ENCODE data around the gene ACADS. TPM values are rescaled to one million over a fixed set of nuclear protein-coding genes. Genes with fewer than 3 reads are reported as not detected.

ACADS gene
- total and polyA plus RNA-seq, 2 of the 8 experiments (the other 6 are each of a cell fraction or from before 2014, with no cell fraction given): 4.9 to 7.5 TPM

GRCh38 chr12:120766566-120766965 is 40.9 kb downstream of the ACADS start:
- FAIRE-seq (no peak), DNase-seq (ENCODE audit: low read depth in 1 of 2, low spot score in 2 of 2) (no peak)
- H2BK15ac ChIP-seq (ENCODE audit: low read length): no peak overlapping the region
- 91% methylated on average over 5 of the region's 5 CpGs; no CpG with 5 or more reads in 1 of the 2 experiments for WGBS, 2 experiments (ENCODE audit: extremely low coverage in 1 of 2, insufficient coverage in 1 of 2, insufficient read length in 1 of 2, insufficient replicate concordance in 2 of 2, low coverage in 1 of 2, low lambda C conversion rate in 2 of 2, missing lambda C conversion rate in 1 of 2)
- POLR2A ChIA-PET (ENCODE audit: partially characterized antibody): no interaction called here
- H3K36me3 ChIP-seq (ENCODE audit: control insufficient read depth in 2 of 4, insufficient read depth in 4 of 4, low read length in 3 of 4): peaks cover 6 to 54% (median 30%) of the 10 kb centered on the region in 4 experiments; a peak in 7 of 8 replicates
- no peak overlapping the region for H2AFZ ChIP-seq (ENCODE audit: low read length)
- H4K20me1 ChIP-seq (replicated peaks in 1 of 2; ENCODE audit: control insufficient read depth in 1 of 2, insufficient read depth in 2 of 2, low read length in 2 of 2): peaks cover 0 to 2% of the 10 kb centered on the region in 2 experiments
- H3K79me2 ChIP-seq (ENCODE audit: control insufficient read depth in 1 of 2, insufficient read depth in 2 of 2, low read length in 2 of 2): no peaks in the 10 kb centered on the region
- H3K4me3 ChIP-seq (ENCODE audit: extremely low read depth in 1 of 4, insufficient read depth in 2 of 4, low read depth in 3 of 4, low read length in 4 of 4): no peak overlapping the region
- H3K27ac ChIP-seq (ENCODE audit: low read depth, low read length): no peak overlapping the region
- H3K9me3 ChIP-seq (ENCODE audit: insufficient read depth in 2 of 2, low read depth in 1 of 2, low read length in 1 of 2): no peaks in the 10 kb centered on the region
- H3K23me2 ChIP-seq (ENCODE audit: low read depth, low read length): no peaks in the 10 kb centered on the region
- H3K23ac ChIP-seq (ENCODE audit: insufficient read length): no peak overlapping the region
- no peak overlapping the region for H2AK5ac ChIP-seq (ENCODE audit: low read depth, low read length)
- H3K4me1 ChIP-seq (replicated peaks in 1 of 4; ENCODE audit: control insufficient read depth in 3 of 4, insufficient read depth in 4 of 4, low read length in 3 of 4): no peaks in the 10 kb centered on the region
- no peak for TF ChIP-seq EP300 (IDR thresholded peaks at IDR 0.05; ENCODE audit: borderline replicate concordance in 1 of 2, low read depth in 2 of 2, low read length in 2 of 2)
- TF ChIP-seq NRF1 (IDR thresholded peaks at IDR 0.05; ENCODE audit: low read depth, low read length): no peak
- TF ChIP-seq ATF3 (IDR thresholded peaks at IDR 0.05; ENCODE audit: insufficient read depth, low read depth, low read length): no peak
- TF ChIP-seq CBX8 (IDR thresholded peaks at IDR 0.05; ENCODE audit: borderline replicate concordance, low read depth, low read length): no peak
- TF ChIP-seq BRCA1 (IDR thresholded peaks at IDR 0.05; ENCODE audit: low read depth, low read length): no peak
- H3K56ac ChIP-seq (replicated peaks; ENCODE audit: insufficient read length, low read depth, low read length): no peak overlapping the region
- no peak overlapping the region for H3K4ac ChIP-seq (replicated peaks; ENCODE audit: insufficient read length, low read depth, low read length)
- H2BK5ac ChIP-seq (ENCODE audit: low read depth, low read length): no peak overlapping the region
- H2BK20ac ChIP-seq (ENCODE audit: low read length): no peak overlapping the region
- H2BK12ac ChIP-seq (ENCODE audit: low read depth, low read length): no peak overlapping the region
- H3K27me3 ChIP-seq (replicated peaks in 1 of 4; ENCODE audit: control insufficient read depth in 3 of 4, extremely low read depth in 1 of 4, insufficient read depth in 3 of 4, low read length in 3 of 4): no peaks in the 10 kb centered on the region
- no peak overlapping the region for H3K18ac ChIP-seq (ENCODE audit: extremely low read depth, low read length)
- no peak overlapping the region for H4K8ac ChIP-seq (ENCODE audit: extremely low read depth, insufficient read depth, low read length)
- H3K14ac ChIP-seq (ENCODE audit: insufficient read length): no peak overlapping the region
- H4K91ac ChIP-seq (replicated peaks; ENCODE audit: insufficient read length, low read length): no peak overlapping the region
- CTCF ChIA-PET (ENCODE audit: partially characterized antibody): interaction anchor here (0.5 to 2.4 kb wide), 5 partner anchors 29 to 456 kb away, joined by 3 to 10 read pairs (median 4); no protein-coding TSS in a partner anchor
- peak overlapping the region in 1 of 4 experiments; percentile 9; a peak in 1 of 7 replicates for H3K9ac ChIP-seq (replicated peaks in 1 of 4; ENCODE audit: extremely low read depth in 1 of 4, low read depth in 3 of 4, low read length in 3 of 4)
- no peak overlapping the region for H3K4me2 ChIP-seq (ENCODE audit: insufficient read depth in 1 of 2, low read depth in 2 of 2, low read length in 2 of 2)
- no peak overlapping the region for H4K5ac ChIP-seq (ENCODE audit: insufficient read length, low read depth, low read length)
- no peaks in the 10 kb centered on the region for H3K79me1 ChIP-seq (ENCODE audit: low read depth, low read length)
- H2BK120ac ChIP-seq (replicated peaks; ENCODE audit: low read depth, low read length): no peak overlapping the region
